ENCODE results near the gene SGPP2. TPM values are rescaled to one million over a fixed set of nuclear protein-coding genes. Genes with fewer than 3 reads are reported as not detected.
"Not testable (repeated sequence)": the region's sequence is repeated elsewhere in the genome, so short reads cannot be mapped to it uniquely, and the experiment has no call there.

The SGPP2 gene
- polyA plus RNA-seq, 3 donors: 0.11 to 3.5 (median 1.6) TPM

GRCh38 chr2:222554517-222554916, 130.2 kb downstream of the SGPP2 start:
- 42 to 53% (median 44%) methylated on average over 7 of the region's 7 CpGs for WGBS, 3 donors
- H3K27ac ChIP-seq (ENCODE audit: low read depth, low read length): no peak overlapping the region

GRCh38 chr2:222561151-222561550, 136.8 kb downstream of the SGPP2 start:
- 88 to 95% (median 95%) methylated on average over 4 of the region's 4 CpGs for WGBS, 3 donors
- H3K27ac ChIP-seq (ENCODE audit: low read depth, low read length): no peak overlapping the region

GRCh38 chr2:222561817-222562645, 137.7 kb downstream of the SGPP2 start:
- WGBS, 3 donors: 48 to 58% (median 50%) methylated on average over 6 of the region's 6 CpGs
- no peak overlapping the region for H3K27ac ChIP-seq (ENCODE audit: low read depth, low read length)

GRCh38 chr2:222563106-222563718, 138.9 kb downstream of the SGPP2 start:
- WGBS, 3 donors: 61 to 70% (median 61%) methylated on average over 11 of the region's 11 CpGs
- no peak overlapping the region for H3K27ac ChIP-seq (ENCODE audit: low read depth, low read length)

GRCh38 chr2:222563936-222564335, 139.6 kb downstream of the SGPP2 start:
- 80 to 89% (median 81%) methylated on average over 6 of the region's 6 CpGs for WGBS, 3 donors
- H3K27ac ChIP-seq (ENCODE audit: low read depth, low read length): no peak overlapping the region

- H3K27ac ChIP-seq (ENCODE audit: low read depth, low read length): no peak overlapping the region
- WGBS, 3 donors: 90 to 95% (median 92%) methylated on average over 6 of the region's 6 CpGs
Measured at GRCh38 chr2:222566229-222566628, 141.9 kb downstream of the SGPP2 start.

- 53 to 62% (median 56%) methylated on average over 4 of the region's 4 CpGs for WGBS, 3 donors
- H3K27ac ChIP-seq (ENCODE audit: low read depth, low read length): no peak overlapping the region
Measured at GRCh38 chr2:222568865-222569264, 144.5 kb downstream of the SGPP2 start.

- 71 to 97% (median 78%) methylated on average over 1 of the region's 1 CpG for WGBS, 3 donors
- no peak overlapping the region for H3K27ac ChIP-seq (ENCODE audit: low read depth, low read length)
Measured at GRCh38 chr2:222569826-222570225, 145.5 kb downstream of the SGPP2 start.

- WGBS, 3 donors: 61 to 85% (median 83%) methylated on average over 6 of the region's 6 CpGs
- H3K27ac ChIP-seq (ENCODE audit: low read depth, low read length): no peak overlapping the region
Measured at GRCh38 chr2:222572264-222572721, 147.9 kb downstream of the SGPP2 start.

GRCh38 chr2:222572751-222573174, 148.4 kb downstream of the SGPP2 start:
- H3K27ac ChIP-seq (ENCODE audit: low read depth, low read length): no peak overlapping the region
- 54 to 80% (median 74%) methylated on average over 1 of the region's 1 CpG for WGBS, 3 donors

- H3K27ac ChIP-seq (ENCODE audit: low read depth, low read length): no peak overlapping the region
- WGBS, 3 donors: 84 to 88% (median 87%) methylated on average over 2 of the region's 2 CpGs
Measured at GRCh38 chr2:222575618-222576017, 151.3 kb downstream of the SGPP2 start.

- H3K27ac ChIP-seq (ENCODE audit: low read depth, low read length): no peak overlapping the region
- WGBS, 3 donors: 83 to 89% (median 85%) methylated on average over 7 of the region's 7 CpGs
Measured at GRCh38 chr2:222576171-222577081, 152.1 kb downstream of the SGPP2 start.

- WGBS, 3 donors: 64 to 90% (median 78%) methylated on average over 3 of the region's 3 CpGs
- H3K27ac ChIP-seq (ENCODE audit: low read depth, low read length): no peak overlapping the region
Measured at GRCh38 chr2:222577341-222577740, 153.0 kb downstream of the SGPP2 start.

- H3K27ac ChIP-seq (ENCODE audit: low read depth, low read length): no peak overlapping the region
Measured at GRCh38 chr2:222582928-222583327, 158.6 kb downstream of the SGPP2 start.

- not testable (repeated sequence) for H3K27ac ChIP-seq (ENCODE audit: low read depth, low read length)
- 94 to 98% (median 96%) methylated on average over 8 of the region's 8 CpGs for WGBS, 3 donors
Measured at GRCh38 chr2:222584589-222584988, 160.2 kb downstream of the SGPP2 start.

GRCh38 chr2:222591661-222592060, 167.3 kb downstream of the SGPP2 start:
- 96 to 100% (median 98%) methylated on average over 1 of the region's 1 CpG for WGBS, 3 donors

GRCh38 chr2:222592176-222592575, 167.8 kb downstream of the SGPP2 start:
- WGBS, 3 donors: 75 to 89% (median 82%) methylated on average over 2 of the region's 2 CpGs

More at GRCh38 chr2:222591661-222592060, 167.3 kb downstream of the SGPP2 start:
- no peak overlapping the region for H3K27ac ChIP-seq (ENCODE audit: low read depth, low read length)

GRCh38 chr2:222594679-222595078, 170.3 kb downstream of the SGPP2 start:
- whole genome bisulfite sequencing, 3 donors: 86 to 98% (median 97%) methylated on average over 1 of the region's 1 CpG
- H3K27ac ChIP-seq (ENCODE audit: low read depth, low read length): no peak overlapping the region

More at GRCh38 chr2:222592176-222592575, 167.8 kb downstream of the SGPP2 start:
- no peak overlapping the region for H3K27ac ChIP-seq (ENCODE audit: low read depth, low read length)

GRCh38 chr2:222595581-222595980, 171.2 kb downstream of the SGPP2 start:
- H3K27ac ChIP-seq (ENCODE audit: low read depth, low read length): no peak overlapping the region
- 91 to 96% (median 95%) methylated on average over 2 of the region's 2 CpGs for WGBS, 3 donors
